Mesenchymal stem cell (in vitro differentiated cells and primary cell): ENCODE measurements around the gene SUPT5H.
"Not testable (repeated sequence)": the region's sequence is repeated elsewhere in the genome, so short reads cannot be mapped to it uniquely, and the experiment has no call there.

Experiments
- DNase-seq: peaks from one replicate; pipeline ENCODE4 v3.0.0-alpha.2; 2013
- H2AFZ ChIP-seq: one replicate; pipeline ENCODE4 v1.6.1; 2013; ENCODE audit warnings: low read depth, mild to moderate bottlenecking, control low read depth, inconsistent platforms, low read length, moderate library complexity
- H2AK5ac ChIP-seq: 2 replicates; pipeline ENCODE4 v1.6.1; 2013; ENCODE audit warnings: low read length, moderate library complexity, mild to moderate bottlenecking, inconsistent platforms; ENCODE audit not compliant: severe bottlenecking
- H2BK120ac ChIP-seq: one replicate; pipeline ENCODE4 v1.6.1; 2013; ENCODE audit warnings: low read depth, mild to moderate bottlenecking, inconsistent platforms, low read length, moderate library complexity
- H2BK12ac ChIP-seq, 2 experiments: one replicate each; pipeline ENCODE4 v1.6.1; 2013; ENCODE audit warnings: inconsistent platforms in 2 of 2, low read length in 2 of 2, mild to moderate bottlenecking in 2 of 2, moderate library complexity in 2 of 2, control low read depth in 1 of 2
- H2BK15ac ChIP-seq: one replicate; pipeline ENCODE4 v1.6.1; 2013; ENCODE audit warnings: mild to moderate bottlenecking, low read depth, inconsistent platforms; ENCODE audit not compliant: poor library complexity, severe bottlenecking
- H2BK5ac ChIP-seq: 2 replicates; pipeline ENCODE4 v1.6.1; 2013; ENCODE audit warnings: low read depth, mild to moderate bottlenecking, low read length, control low read depth, inconsistent platforms; ENCODE audit not compliant: poor library complexity, severe bottlenecking
- H3K14ac ChIP-seq, 2 experiments: one replicate each; pipeline ENCODE4 v1.6.1; 2013; ENCODE audit warnings: inconsistent platforms in 2 of 2, low read length in 2 of 2, control low read depth in 1 of 2, mild to moderate bottlenecking in 1 of 2, moderate library complexity in 1 of 2
- H3K18ac ChIP-seq, 2 experiments: one replicate each; pipeline ENCODE4 v1.6.1; 2013; ENCODE audit warnings: inconsistent platforms in 2 of 2, low read length in 2 of 2, control low read depth in 1 of 2, low read depth in 1 of 2, mild to moderate bottlenecking in 1 of 2
- H3K23ac ChIP-seq, 2 experiments: one replicate each; pipeline ENCODE4 v1.6.1; 2013; ENCODE audit warnings: inconsistent platforms in 2 of 2, low read length in 2 of 2, mild to moderate bottlenecking in 2 of 2, moderate library complexity in 2 of 2, control low read depth in 1 of 2
- H3K27ac ChIP-seq: 2 replicates; pipeline ENCODE4 v1.5.1; 2013; ENCODE audit warnings: mild to moderate bottlenecking, moderate library complexity, low read length, control low read depth, inconsistent platforms; ENCODE audit not compliant: poor library complexity, severe bottlenecking
- H3K27me3 ChIP-seq, 2 experiments: 2 replicates each; pipeline versions ENCODE4 v1.6.1 to v1.7.0; 2013; ENCODE audit warnings: low read length in 2 of 2, mild to moderate bottlenecking in 2 of 2, moderate library complexity in 2 of 2, control low read depth in 1 of 2, inconsistent platforms in 1 of 2; ENCODE audit not compliant: control insufficient read depth in 1 of 2, insufficient read depth in 1 of 2
- H3K36me3 ChIP-seq, 2 experiments: 2 replicates each; pipeline versions ENCODE4 v1.6.1 to v1.7.0; 2013; ENCODE audit warnings: low read length in 2 of 2, control low read depth in 1 of 2, inconsistent platforms in 1 of 2, low read depth in 1 of 2, mild to moderate bottlenecking in 1 of 2; ENCODE audit not compliant: insufficient read depth in 2 of 2, control insufficient read depth in 1 of 2
- H3K4ac ChIP-seq, 2 experiments: one replicate each; pipeline ENCODE4 v1.6.1; 2013; ENCODE audit warnings: inconsistent platforms in 2 of 2, low read length in 2 of 2, mild to moderate bottlenecking in 2 of 2, moderate library complexity in 2 of 2, control low read depth in 1 of 2, low read depth in 1 of 2
- H3K4me1 ChIP-seq: 2 replicates; pipeline ENCODE4 v1.6.1; 2013; ENCODE audit warnings: low read depth, low read length, control low read depth; ENCODE audit not compliant: control insufficient read depth, insufficient read depth
- H3K4me2 ChIP-seq: 2 replicates; pipeline ENCODE4 v1.6.1; 2013; ENCODE audit warnings: low read length, mild to moderate bottlenecking, inconsistent platforms; ENCODE audit not compliant: poor library complexity, severe bottlenecking
- H3K4me3 ChIP-seq, 2 experiments: 2 replicates each; pipeline versions ENCODE4 v1.5.1 to v1.7.0; 2013; ENCODE audit warnings: low read length in 2 of 2, mild to moderate bottlenecking in 2 of 2, control low read depth in 1 of 2, low read depth in 1 of 2; ENCODE audit not compliant: insufficient read depth in 1 of 2
- H3K79me1 ChIP-seq: replicated peaks from 2 replicates; pipeline ENCODE4 v1.6.1; 2013; ENCODE audit warnings: mild to moderate bottlenecking, control low read depth, low read length, inconsistent platforms; ENCODE audit not compliant: poor library complexity, severe bottlenecking
- H3K9ac ChIP-seq: 2 replicates; pipeline ENCODE4 v1.7.0; 2013; ENCODE audit warnings: mild to moderate bottlenecking, low read length, moderate library complexity
- H3K9me3 ChIP-seq: 2 replicates; pipeline ENCODE4 v1.7.0; 2013; ENCODE audit warnings: mild to moderate bottlenecking, low read length; ENCODE audit not compliant: control insufficient read depth
- H4K8ac ChIP-seq: one replicate; pipeline ENCODE4 v1.6.1; 2013; ENCODE audit warnings: inconsistent platforms, mild to moderate bottlenecking, low read length, moderate library complexity
- H4K91ac ChIP-seq: one replicate; pipeline ENCODE4 v1.6.1; 2013; ENCODE audit warnings: mild to moderate bottlenecking, low read length, inconsistent platforms
- WGBS: methylation state at CpG from one replicate; pipeline ENCODE4 v1.1.7; 2013; ENCODE audit warnings: mixed read lengths; 5-methylcytosine and 5-hydroxymethylcytosine counted together

The SUPT5H gene

DNA sequence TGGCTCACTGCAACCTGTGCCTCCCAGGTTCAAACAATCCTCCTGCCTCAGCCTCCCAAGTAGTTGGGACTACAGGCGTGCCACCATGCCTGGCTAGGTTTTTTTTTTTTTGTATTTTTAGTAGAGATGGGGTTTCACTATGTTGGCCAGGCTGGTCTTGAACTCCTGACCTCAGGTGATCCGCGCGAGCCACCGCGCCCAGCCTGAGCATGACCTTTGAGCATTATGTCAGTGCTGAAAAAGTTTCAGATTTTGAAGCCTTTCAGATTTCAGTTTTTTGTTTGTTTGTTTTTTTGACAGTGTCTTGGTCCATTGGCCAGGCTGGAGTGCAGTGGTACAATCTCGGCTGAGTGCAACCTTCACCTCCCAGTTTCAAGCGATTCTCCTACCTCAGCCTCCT lies 5.9 kb downstream of the SUPT5H start:
- WGBS: 95% methylated on average over 8 of the region's 8 CpGs
- H2AFZ ChIP-seq, H2BK120ac ChIP-seq, H2BK5ac ChIP-seq, H2BK15ac ChIP-seq, H3K9me3 ChIP-seq, H3K23ac ChIP-seq, H3K18ac ChIP-seq, H3K4me3 ChIP-seq, H4K91ac ChIP-seq, H2BK12ac ChIP-seq, DNase-seq, H2AK5ac ChIP-seq, H3K79me1 ChIP-seq, H3K4ac ChIP-seq, H4K8ac ChIP-seq, H3K14ac ChIP-seq, H3K27ac ChIP-seq, H3K27me3 ChIP-seq, H3K9ac ChIP-seq, H3K4me2 ChIP-seq: not testable (repeated sequence)
- H3K4me1 ChIP-seq: peaks cover 21% of the 10 kb centered on the region
- peaks cover 42 to 54% of the 10 kb centered on the region in 2 experiments for H3K36me3 ChIP-seq

DNA sequence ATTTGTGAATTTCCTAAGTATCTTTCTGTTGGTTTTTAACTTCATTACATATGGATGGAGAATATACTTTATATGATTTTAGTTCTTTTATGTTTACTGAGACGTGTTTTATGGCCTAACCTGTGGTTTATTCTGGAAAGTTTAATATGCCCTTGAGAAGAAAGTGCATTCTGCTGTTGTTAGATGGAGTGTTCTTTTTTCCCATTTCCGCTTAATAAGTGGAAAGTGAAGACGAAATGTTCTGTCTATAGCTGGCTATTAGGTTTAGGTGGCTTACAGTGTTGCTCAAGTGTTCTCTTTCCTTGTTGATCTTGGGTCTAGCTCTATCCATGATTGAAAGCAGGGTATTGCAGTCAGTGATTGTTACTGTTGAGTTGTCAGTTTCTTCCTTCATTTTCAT lies 18.0 kb downstream of the SUPT5H start:
- 97% methylated on average over 3 of the region's 3 CpGs for WGBS
- Histone ChIP-seq H3K27me3 (no peaks in the 10 kb centered on the region), H4K8ac (no peak overlapping the region), H2BK5ac (no peak overlapping the region), H3K4me3 (no peak overlapping the region), H3K4ac (no peak overlapping the region), H3K4me1 (no peaks in the 10 kb centered on the region), H2BK15ac (no peak overlapping the region), H3K79me1 (peaks cover 56% of the 10 kb centered on the region), H3K23ac (no peak overlapping the region), H3K9me3 (no peaks in the 10 kb centered on the region), H3K14ac (no peak overlapping the region), H3K9ac (no peak overlapping the region), H2BK120ac (no peak overlapping the region), H3K18ac (no peak overlapping the region), H2BK12ac (no peak overlapping the region), H3K27ac (no peak overlapping the region), H3K36me3 (peaks cover 77 to 84% of the 10 kb centered on the region in 2 experiments), H2AK5ac (no peak overlapping the region), H4K91ac (no peak overlapping the region), H2AFZ (no peak overlapping the region), H3K4me2 (no peak overlapping the region)
- no peak for DNase-seq

GRCh38 chr19:39465956-39466747 lies 20.8 kb downstream of the SUPT5H start:
- no peak for DNase-seq
- Histone ChIP-seq H2BK12ac (no peak overlapping the region), H3K14ac (no peak overlapping the region), H3K4me2 (no peak overlapping the region), H3K9ac (no peak overlapping the region), H2BK15ac (no peak overlapping the region), H2BK5ac (no peak overlapping the region), H2BK120ac (no peak overlapping the region), H3K4me3 (no peak overlapping the region), H2AFZ (no peak overlapping the region), H3K4me1 (no peaks in the 10 kb centered on the region), H3K27ac (no peak overlapping the region), H3K4ac (no peak overlapping the region), H3K9me3 (no peaks in the 10 kb centered on the region), H3K27me3 (no peaks in the 10 kb centered on the region), H4K91ac (no peak overlapping the region), H3K36me3 (peaks cover 77 to 84% of the 10 kb centered on the region in 2 experiments), H3K23ac (no peak overlapping the region), H3K79me1 (peaks cover 54% of the 10 kb centered on the region), H3K18ac (no peak overlapping the region), H2AK5ac (no peak overlapping the region), H4K8ac (no peak overlapping the region)
- 98% methylated on average over 10 of the region's 18 CpGs for WGBS

DNA sequence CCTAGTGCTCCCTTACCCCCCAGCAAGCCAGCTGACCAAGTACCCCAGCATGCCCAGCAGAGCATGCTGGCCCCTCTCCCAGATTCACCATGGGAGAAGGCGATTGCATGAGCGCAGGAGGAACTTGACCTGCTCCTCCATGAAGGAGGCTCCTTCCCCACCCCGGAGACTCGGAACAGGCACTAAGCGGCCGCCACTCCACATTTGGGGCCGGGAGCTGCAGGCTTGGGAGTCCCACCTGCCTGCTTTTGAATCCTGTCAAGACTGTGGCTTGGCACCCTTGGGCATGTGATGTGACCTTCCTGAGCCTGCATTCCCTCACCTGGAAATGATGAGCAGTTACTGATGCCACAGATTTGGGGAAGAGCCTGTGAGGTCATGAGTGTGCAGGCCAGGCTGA lies 22.6 kb downstream of the SUPT5H start:
- Histone ChIP-seq H3K27ac (no peak overlapping the region), H3K4me2 (no peak overlapping the region), H3K4me3 (no peak overlapping the region), H2BK120ac (no peak overlapping the region), H3K36me3 (peaks cover 90 to 93% of the 10 kb centered on the region in 2 experiments), H3K23ac (no peak overlapping the region), H2BK5ac (no peak overlapping the region), H3K9me3 (no peaks in the 10 kb centered on the region), H2BK15ac (no peak overlapping the region), H3K27me3 (no peaks in the 10 kb centered on the region), H3K4me1 (no peaks in the 10 kb centered on the region), H3K9ac (no peak overlapping the region), H4K91ac (no peak overlapping the region), H2AK5ac (no peak overlapping the region), H4K8ac (no peak overlapping the region), H2BK12ac (no peak overlapping the region), H3K18ac (no peak overlapping the region), H3K79me1 (peaks cover 57% of the 10 kb centered on the region), H3K4ac (no peak overlapping the region), H3K14ac (no peak overlapping the region), H2AFZ (no peak overlapping the region)
- WGBS: 98% methylated on average over 7 of the region's 7 CpGs
- DNase-seq: no peak
